Panc1 (cell line): ENCODE data around the gene APOO. TPM values are rescaled to one million over a fixed set of nuclear protein-coding genes. Genes with fewer than 3 reads are reported as not detected.

Experiments
- ATAC-seq: fragments of 200-7000 bp; cut with Tn5 transposase; 2 replicates; pipeline ENCODE4 v1.9.1; 2020; ENCODE audit warnings: mild to moderate bottlenecking, moderate library complexity
- BruUV-seq: library from RNA; stranded (reverse); fragments of 400-500 nt; replicated peaks from 2 replicates; lab custom pipeline; 2021; lab: Mats Ljungman, UMichigan
- CTCF ChIA-PET: fragments of 300-600 bp; sonication (Branson Sonifier 250); formaldehyde crosslinking; loops from one replicate; lab custom pipeline; 2022; ENCODE audit warnings: antibody characterized with exemption; lab: Charles Lee
- POLR2A ChIA-PET: fragments of 300-600 bp; sonication (Branson Sonifier 250); formaldehyde crosslinking; loops from one replicate; lab custom pipeline; 2022; ENCODE audit warnings: antibody characterized with exemption; lab: Charles Lee
- DNase-seq: peaks from one replicate; pipeline ENCODE4 v3.0.0-alpha.2; 2010; ENCODE audit warnings: low read depth, low spot score
- H3K27ac ChIP-seq: 2 replicates; pipeline ENCODE4 v1.5.1; 2011; ENCODE audit warnings: mild to moderate bottlenecking, low read length, inconsistent platforms
- H3K27me3 ChIP-seq: fragments of 200-500 bp; sonication (Bioruptor generic); 2 replicates; pipeline ENCODE4 v1.6.0; 2014; ENCODE audit warnings: low read length, inconsistent platforms; ENCODE audit not compliant: control insufficient read depth, insufficient read depth
- H3K36me3 ChIP-seq: fragments of 200-500 bp; sonication (Bioruptor generic); 2 replicates; pipeline ENCODE4 v1.5.1; 2014; ENCODE audit warnings: inconsistent platforms, mild to moderate bottlenecking, low read length, moderate library complexity; ENCODE audit not compliant: control insufficient read depth, insufficient read depth
- H3K4me1 ChIP-seq: 2 replicates; pipeline ENCODE4 v1.5.1; 2011; ENCODE audit warnings: inconsistent platforms, mild to moderate bottlenecking, low read length, moderate library complexity; ENCODE audit not compliant: control insufficient read depth, insufficient read depth
- H3K4me3 ChIP-seq, 2 experiments: 2 replicates each; pipeline ENCODE4 v1.5.1; 2011 to 2012; ENCODE audit warnings: low read depth in 2 of 2, low read length in 2 of 2, mild to moderate bottlenecking in 2 of 2, inconsistent platforms in 1 of 2, moderate library complexity in 1 of 2
- H3K9me3 ChIP-seq: fragments of 200-500 bp; sonication (Bioruptor generic); 2 replicates; pipeline ENCODE4 v1.5.1; 2014; ENCODE audit warnings: low read depth, mild to moderate bottlenecking, inconsistent platforms, low read length, moderate library complexity; ENCODE audit not compliant: control insufficient read depth, insufficient read depth
- CTCF ChIP-seq: fragments of 450-650 bp; IDR thresholded peaks from 2 replicates; pipeline ENCODE4 v1.5.1; 2017; ENCODE audit warnings: mild to moderate bottlenecking
- POLR2AphosphoS5 ChIP-seq: IDR thresholded peaks from 2 replicates; pipeline ENCODE4 v1.6.1; 2012; ENCODE audit warnings: mild to moderate bottlenecking, low read depth, low read length, moderate library complexity
- REST ChIP-seq, 2 experiments: IDR thresholded peaks; 2 replicates each; pipeline ENCODE4 v1.6.1; 2011 to 2012; ENCODE audit warnings: low read depth in 2 of 2, control low read depth in 1 of 2, low read length in 1 of 2, mild to moderate bottlenecking in 1 of 2, moderate library complexity in 1 of 2; ENCODE audit not compliant: insufficient read depth in 1 of 2
- SIN3A ChIP-seq: IDR thresholded peaks from 2 replicates; pipeline ENCODE4 v1.6.1; 2012; ENCODE audit warnings: low read depth, mild to moderate bottlenecking, low read length, moderate library complexity, borderline replicate concordance; ENCODE audit not compliant: insufficient read depth
- TCF7L2 ChIP-seq: IDR thresholded peaks from 2 replicates; pipeline ENCODE4 v1.6.1; 2011; ENCODE audit warnings: mild to moderate bottlenecking, low read depth, low read length, inconsistent platforms
- in situ Hi-C: cut with HindIII; loops from 2 replicates; pipeline ENCODE4 v1.10.0; 2016; ENCODE audit warnings: low sequenced_read_pairs, low pct_unique_long_range_greater_than_20kb
- intact Hi-C: fragments of 100-400 bp; cut with micrococcal nuclease; formaldehyde crosslinking; loops from one replicate; pipeline ENCODE4 v1.10.0; 2022; ENCODE audit not compliant: unreplicated experiment
- total RNA-seq: library from RNA; stranded (reverse); gene quantifications from one replicate; pipeline ENCODE4 v1.2.1, GENCODE V29; 2021; ENCODE audit not compliant: unreplicated experiment

The APOO gene
- total RNA-seq, 1 experiment from 2014 or later, result 36.8 TPM

DNA sequence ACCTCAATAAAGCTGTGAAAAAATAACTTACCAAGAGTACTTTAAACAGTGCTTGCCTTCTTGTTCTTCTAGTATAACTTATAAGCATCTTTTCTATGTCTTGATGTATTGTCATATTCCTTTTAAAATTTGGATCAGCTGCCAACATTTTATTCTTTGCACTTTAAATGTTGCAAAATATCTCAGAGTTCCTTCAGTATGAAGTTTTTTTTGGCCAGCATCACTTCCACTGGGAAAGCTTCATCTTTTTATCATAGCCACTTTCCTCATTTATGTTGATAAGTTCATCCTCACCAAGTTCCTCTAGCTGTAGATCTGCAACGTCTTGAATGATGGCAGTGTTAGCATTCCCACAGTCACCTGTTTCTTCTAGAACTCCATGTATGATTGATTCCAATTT, 24.3 kb upstream of the APOO start:
- Histone ChIP-seq H3K36me3 (no peaks in the 10 kb centered on the region), H3K4me1 (no peaks in the 10 kb centered on the region), H3K4me3 (no peak overlapping the region), H3K9me3 (no peaks in the 10 kb centered on the region), H3K27me3 (no peaks in the 10 kb centered on the region), H3K27ac (no peak overlapping the region)
- in situ Hi-C loops (no loop called here), intact Hi-C loops (no loop called here)
- DNase-seq (no peak), ATAC-seq (no peak)
- ChIA-PET POLR2A (no interaction called here), CTCF (no interaction called here)
- no TSS peak for BruUV-seq
- TF ChIP-seq POLR2AphosphoS5 (no peak), REST (IDR thresholded peaks at IDR 0.05; ENCODE audit: insufficient read depth in 1 of 2, low read depth in 2 of 2, low read length in 1 of 2) (no peak), SIN3A (no peak), TCF7L2 (no peak)

- ATAC-seq (no peak), DNase-seq (no peak)
- Histone ChIP-seq H3K27ac (no peak overlapping the region), H3K36me3 (no peaks in the 10 kb centered on the region), H3K27me3 (no peaks in the 10 kb centered on the region), H3K4me1 (no peaks in the 10 kb centered on the region), H3K4me3 (no peak overlapping the region), H3K9me3 (no peaks in the 10 kb centered on the region)
- no TSS peak for BruUV-seq
- ChIA-PET CTCF (no interaction called here), POLR2A (no interaction called here)
- in situ Hi-C loops (no loop called here), intact Hi-C loops (no loop called here)
- no peak for TF ChIP-seq REST (IDR thresholded peaks at IDR 0.05; ENCODE audit: insufficient read depth in 1 of 2, low read depth in 2 of 2, low read length in 1 of 2)
These were observed 23.3 kb upstream of the APOO start for GRCh38 chrX:23930894-23931604.

DNA sequence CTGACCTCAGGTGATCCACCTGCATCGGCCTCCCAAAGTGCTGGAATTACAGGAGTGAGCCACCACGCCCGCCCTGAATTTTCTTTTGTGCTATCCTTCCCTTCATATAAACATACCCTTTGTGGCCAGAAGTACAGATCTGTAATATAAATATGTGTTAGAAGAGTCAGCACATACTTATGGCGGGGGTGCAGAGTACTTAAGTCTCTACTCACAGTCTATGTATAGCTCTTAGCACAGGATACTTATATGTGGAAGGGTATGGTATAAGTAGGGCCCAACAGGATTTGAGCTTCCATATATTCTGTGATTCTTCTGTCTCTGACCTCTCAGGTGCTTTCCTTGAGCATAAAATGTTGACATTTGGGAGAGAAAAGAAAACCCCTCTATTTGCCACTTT, 18.3 kb upstream of the APOO start:
- Histone ChIP-seq H3K27ac (no peak overlapping the region), H3K27me3 (no peaks in the 10 kb centered on the region), H3K9me3 (no peaks in the 10 kb centered on the region), H3K4me1 (no peaks in the 10 kb centered on the region), H3K4me3 (no peak overlapping the region), H3K36me3 (no peaks in the 10 kb centered on the region)
- in situ Hi-C loops, result no loop called here
- ATAC-seq (no peak), DNase-seq (no peak)
- no peak for TF ChIP-seq POLR2AphosphoS5
- TF ChIP-seq REST (IDR thresholded peaks at IDR 0.05; ENCODE audit: insufficient read depth in 1 of 2, low read depth in 2 of 2, low read length in 1 of 2), result no peak
- TF ChIP-seq CTCF, result no peak
- TF ChIP-seq TCF7L2, result no peak
- no peak for TF ChIP-seq SIN3A
- intact Hi-C loops, result no loop called here
- BruUV-seq, result no TSS peak
- POLR2A ChIA-PET, result no interaction called here
- CTCF ChIA-PET, result no interaction called here
